GM19463 (cell line): ENCODE measurements around the gene CCDC197.
A peak's percentile ranks its signal among the peaks of the same experiment; 100 is the strongest.

Source experiments
- ATAC-seq: cut with Tn5 transposase; IDR thresholded peaks from one replicate; pipeline ENCODE4 v1.9.1; 2021; ENCODE audit warnings: mild to moderate bottlenecking, moderate library complexity; ENCODE audit not compliant: unreplicated experiment

Gene CCDC197

DNA sequence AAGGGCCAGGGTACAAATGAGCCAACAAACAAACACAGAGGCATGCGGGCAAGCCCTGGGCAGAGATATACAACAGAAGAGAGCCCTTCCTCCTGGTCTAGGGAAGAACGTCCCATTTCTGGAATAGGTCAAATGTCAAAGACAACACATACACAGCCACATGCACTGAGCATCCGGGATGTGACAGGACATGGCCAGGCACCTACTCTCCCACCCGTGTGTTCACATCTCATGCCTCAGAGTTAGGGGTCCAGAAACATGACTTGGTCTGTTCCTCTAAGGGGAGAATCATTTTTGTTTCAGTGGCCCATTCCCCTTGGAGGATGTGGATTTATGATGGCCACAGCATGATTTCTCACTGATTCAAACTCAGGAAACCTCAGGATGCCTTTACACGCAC lies 19.9 kb upstream of the CCDC197 start:
- no peak for ATAC-seq

DNA sequence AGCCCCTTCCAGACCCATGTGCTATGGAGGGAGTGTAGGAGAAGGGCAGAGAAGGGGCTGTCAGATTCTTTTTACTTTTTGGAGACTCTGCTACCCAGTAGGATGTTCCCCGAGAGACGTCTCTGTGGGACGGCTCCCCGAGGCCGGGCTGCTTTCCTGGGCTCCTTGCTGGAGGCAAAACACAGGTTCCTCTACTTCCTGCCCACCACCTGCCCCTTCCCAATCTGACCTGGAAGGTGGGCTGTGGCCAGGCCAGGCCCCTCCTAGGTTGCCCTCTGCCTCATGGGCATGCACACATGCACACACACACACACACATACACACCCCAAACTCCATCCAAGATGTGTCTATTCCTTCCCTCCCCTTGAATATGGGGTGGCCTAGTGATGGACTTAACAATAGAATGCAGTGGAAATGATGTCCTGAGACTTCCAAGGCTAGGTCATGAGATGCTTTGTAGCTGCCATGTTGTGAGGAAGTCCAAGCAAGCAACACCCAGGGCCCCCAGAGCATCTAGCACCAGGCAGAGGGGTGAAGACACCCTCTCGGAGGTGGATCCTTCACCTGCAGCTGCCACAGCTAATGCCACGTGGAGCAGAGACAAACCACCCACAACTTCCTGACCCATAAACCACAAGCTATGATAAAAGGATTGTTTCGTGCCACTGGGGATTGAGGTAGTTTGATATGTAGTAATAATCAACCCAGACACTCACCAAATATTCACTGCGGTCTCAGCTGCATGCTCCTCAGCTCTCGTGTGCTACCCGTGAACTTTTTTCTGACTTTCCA lies 19.1 kb upstream of the CCDC197 start:
- peak; percentile 41 for ATAC-seq

DNA sequence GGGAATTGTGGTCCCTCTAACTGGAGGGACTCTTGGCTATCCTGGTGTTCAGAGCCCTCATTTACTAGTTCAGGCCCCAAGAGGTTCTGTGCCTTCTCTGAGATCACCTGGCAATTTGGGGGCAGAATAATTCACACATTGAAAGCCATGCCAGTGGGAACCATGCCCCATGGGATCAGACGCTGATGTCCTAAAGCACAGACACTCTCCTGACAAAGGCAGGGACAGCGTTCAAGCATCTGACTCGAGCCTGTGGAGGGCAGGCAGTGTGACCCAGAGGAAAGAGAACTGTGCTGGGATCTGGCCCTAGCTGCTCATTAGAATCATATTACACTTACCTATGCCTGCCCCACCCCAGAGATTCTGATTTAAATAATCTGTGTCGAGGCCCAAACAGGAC lies 18.4 kb upstream of the CCDC197 start:
- no peak for ATAC-seq

DNA sequence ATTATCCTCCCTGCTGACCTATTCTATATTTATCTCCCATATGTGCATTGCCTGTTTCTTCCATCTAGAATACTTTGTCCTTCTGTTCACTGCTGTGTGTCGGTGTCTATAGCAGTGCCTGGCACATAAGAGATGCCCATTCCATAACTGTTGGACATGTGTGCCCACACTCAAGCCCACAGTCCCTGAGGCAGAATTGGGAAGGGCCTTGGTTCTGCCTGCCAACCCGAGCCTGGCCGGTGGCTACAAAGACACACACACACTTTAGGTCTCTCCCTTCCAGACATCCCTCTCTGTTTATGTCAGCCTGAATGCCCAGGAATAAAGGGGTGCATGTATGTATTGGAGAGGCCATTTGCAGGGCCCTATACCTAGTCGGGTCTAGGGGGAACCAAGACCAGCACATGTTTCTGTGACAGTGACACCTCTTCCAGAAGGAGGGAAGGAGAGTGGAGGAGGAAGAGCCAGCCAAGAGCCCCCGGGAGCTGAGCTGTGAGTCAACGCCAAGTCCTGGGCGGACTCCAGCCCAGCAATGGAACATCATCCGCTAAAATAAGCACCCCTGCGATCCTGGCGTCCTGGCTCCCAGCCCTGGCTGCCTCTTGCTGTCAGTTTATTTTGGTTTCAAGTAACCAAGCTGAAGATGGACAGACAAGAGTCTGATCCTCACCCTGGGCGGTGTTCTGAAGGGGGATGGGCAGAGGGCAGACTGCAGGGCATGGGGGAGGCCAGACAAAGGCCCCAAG lies 16.5 kb upstream of the CCDC197 start:
- no peak for ATAC-seq

DNA sequence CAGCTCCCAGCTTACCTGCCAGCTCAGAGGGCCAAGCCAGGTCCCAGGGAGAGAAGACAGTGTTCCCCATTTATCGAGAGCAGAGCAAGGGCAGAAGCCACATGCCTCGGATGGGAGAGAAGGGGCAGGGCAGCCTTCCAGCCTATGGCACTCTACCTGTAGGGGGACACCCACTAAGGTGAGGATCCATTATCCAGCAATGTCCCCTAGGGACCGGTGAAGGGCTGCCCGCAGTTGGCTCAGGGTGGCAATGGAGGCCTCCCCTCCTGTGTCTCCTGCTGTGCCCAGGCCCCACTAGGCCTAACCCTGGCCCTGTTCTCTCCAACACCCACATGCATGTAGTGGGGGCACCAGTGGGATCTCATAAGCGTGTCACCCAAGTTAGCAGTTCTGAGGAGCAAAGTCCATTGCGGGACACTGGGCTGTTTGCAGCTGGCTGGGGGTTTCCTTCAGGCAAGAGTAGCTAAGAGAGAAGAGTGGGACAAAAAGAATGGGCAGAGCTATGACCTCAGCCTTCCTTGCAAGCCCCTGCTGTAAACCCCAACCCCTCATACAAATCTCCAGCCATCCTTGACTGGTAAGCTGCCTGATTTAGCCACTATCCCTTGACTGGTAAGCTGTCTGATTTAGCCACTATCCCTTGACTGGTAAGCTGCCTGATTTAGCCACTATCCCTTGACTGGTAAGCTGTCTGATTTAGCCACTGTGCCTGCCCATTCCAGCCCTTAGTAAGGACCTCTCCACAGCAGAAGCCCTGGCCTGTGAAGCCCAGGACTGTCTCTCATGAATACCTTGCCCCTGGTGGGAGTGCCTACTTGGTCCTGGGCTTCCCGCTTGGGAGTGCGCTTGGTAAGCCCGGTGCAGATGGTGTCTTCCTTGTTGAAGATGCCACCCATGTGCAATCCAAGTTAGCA lies 15.5 kb upstream of the CCDC197 start:
- no peak for ATAC-seq

DNA sequence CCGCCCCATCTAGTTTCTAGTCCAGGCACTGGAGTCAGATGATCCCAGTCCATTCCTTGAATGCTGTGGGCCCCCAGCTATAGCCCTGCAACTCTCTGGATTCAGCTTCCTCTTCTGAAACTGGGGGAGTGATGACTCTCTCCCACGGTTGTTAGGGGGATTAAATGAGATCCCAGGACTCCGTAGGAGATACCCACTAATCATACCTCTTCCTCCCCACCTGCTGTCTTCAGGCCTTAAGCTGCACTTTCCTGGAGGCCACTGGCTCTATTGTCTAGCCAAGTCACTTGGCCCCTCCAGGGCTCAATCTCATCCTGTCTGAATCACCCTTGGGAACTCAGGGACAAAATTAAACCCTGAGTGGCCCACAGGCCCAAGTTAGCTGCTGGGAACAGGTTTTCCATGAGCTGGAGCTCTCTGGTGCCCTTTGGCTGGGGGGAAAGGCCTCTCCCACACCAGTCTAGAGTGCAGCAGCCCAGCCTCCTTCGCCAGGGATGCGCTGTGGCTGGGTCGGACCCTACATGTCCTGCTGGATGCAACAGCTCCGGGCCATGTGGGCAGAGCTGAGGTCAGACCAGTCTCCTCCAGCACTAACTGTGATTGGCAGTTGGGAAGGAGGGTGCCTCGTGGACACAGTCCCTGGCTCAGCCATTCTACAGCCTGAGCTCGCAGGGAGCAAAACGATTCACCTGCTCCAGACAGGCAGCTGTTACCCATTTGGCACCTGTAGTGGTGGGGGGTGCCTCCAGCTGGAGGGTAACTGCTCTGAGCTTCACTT lies 14.7 kb upstream of the CCDC197 start:
- ATAC-seq, result no peak

DNA sequence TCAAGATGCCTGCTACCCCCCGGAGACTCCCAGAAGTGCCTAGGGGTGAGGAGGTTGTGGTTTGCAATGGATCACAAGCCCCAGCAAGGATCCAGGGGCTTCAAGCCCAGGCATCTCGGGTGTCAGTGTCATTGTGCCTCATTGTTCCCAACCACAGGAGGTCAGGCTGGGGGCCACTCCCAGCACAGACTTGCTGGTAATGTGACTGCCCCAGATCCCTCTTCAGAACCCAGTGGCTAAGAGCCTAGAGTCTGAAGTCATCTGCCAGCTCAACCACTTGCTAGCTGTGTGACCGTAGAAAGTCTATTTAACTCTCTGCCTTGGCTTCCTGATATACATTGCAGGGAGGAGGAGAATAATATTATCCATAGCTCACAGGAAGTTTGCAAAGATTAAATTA lies 13.0 kb upstream of the CCDC197 start:
- no peak for ATAC-seq

DNA sequence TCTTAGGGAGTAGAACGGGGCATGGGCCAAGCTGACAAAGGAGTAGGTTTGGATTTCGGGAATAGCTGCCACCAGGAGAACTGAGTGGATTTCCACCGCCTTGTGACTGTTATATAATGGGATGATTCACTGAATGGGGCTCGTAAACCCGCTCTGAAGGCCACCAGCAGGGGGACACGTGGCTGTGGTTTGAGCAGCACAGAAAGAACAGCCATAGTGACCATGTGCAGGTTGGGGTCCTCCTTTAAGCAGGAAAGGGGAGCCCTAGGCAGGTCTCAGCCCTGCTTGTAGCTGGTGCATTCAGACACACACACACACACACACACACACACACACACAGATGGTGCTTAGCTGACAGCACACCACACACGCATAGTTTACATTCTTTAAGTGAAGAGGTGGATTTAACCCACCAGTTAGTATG lies 12.1 kb upstream of the CCDC197 start:
- ATAC-seq, result no peak

DNA sequence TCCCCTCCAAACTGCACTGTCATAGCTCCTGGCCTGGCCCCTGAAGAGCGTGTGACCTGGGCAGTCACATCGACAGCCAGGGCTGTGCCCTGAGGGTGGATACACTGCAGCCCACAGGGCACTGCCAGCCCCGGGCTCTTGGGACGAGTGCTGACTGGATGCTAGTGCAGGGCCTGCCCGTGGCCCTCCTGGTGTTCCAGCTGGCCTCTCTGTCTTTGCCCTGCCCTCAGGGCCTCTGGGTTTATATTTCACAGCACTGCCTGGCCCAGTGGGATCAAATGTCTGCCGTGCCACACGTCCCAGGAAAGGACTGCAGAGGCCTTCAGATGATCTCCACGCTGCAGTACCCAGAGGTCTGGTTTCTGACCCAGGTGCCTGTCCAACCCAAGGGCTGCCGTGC lies 10.1 kb upstream of the CCDC197 start:
- no peak for ATAC-seq

DNA sequence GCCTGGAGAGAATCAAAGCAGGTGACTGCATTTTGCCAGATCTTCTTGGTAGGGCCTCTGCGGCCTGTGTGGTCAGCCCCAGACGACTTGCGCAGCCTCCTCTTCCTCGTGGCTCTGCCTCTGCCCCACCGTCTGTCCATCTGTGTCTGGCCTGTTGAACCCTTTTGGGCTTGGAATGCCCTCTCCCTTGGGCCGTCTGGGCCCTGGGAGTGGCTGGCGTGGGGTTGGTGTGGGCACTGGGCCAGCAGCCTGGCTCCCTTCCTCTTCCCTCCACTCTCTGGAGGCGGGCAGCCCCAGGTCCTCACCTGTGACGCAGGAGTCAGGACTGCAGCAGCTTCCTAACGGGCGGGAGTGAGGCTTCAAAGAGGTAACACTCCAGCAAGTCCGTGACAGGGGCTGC lies 9.7 kb upstream of the CCDC197 start:
- ATAC-seq, result no peak

DNA sequence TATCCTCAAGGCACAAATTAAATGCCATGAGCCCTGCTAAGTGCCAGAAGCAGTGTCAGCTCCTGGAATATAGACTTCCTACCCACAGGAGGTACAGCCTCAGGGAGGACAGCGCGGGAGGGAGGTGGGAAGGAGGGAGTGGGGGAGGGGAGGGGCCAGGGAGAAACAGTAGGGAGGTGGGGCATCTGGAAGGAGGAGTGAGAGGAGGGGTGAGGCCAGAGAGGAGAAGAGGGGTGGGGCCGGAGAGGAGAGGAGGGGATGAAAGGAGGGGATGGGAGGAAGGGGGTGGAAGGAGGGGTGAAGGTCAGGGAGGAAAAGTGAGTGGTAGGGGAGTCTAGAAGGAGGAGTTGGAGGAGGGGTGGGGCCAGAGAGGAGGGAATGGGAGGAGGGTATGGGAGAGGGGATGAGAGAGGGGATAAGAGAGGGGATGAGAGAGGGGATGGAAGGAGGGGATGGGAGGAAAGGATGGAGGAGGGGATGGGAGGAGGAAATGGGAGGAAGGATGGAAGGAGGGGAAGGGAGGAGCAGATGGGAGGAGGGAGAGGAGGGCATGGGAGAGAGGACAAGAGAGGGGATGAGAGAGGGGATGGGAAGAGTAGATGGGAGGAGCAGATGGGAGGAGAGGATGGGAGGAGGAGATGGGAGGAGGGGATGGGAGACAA lies 9.2 kb upstream of the CCDC197 start:
- ATAC-seq, result no peak

DNA sequence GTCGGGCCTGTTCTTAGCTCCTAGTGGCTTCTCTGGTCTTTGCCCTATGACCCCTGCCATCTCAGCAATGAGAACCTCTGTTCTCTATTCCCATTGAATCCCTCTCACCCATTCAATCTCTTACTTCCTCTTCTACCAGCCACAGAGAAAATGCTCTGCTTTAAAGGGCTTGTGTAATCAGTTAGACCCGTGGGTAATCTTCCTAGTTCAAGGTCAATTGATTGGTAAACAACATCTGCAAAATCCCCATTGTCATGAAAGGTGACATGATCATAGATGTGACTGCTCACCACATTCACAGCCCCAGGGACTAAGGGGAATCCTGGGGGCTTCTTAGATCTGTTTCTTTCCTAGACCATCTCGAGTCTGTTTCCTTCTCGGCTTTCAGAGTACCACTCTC lies 7.2 kb upstream of the CCDC197 start:
- peak; percentile 67 for ATAC-seq

DNA sequence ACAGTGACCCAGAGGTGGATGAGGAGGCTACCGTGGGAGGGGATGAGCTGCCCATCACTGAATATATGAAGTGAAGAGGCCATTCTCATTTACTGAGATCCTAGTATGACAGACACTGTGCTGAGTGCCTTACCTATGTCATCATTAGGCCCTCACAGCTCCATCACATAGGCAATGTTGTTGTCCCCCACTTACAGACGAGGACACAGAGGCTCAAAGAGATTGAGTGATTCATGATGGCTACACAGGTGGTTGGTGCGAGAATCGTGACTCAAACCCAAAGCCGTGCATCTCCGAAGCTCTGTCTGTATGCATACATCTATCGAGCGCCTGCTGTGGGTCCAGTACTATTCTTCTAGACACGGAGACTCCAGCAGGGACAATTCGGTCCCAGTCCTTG lies 5.9 kb upstream of the CCDC197 start:
- no peak for ATAC-seq

DNA sequence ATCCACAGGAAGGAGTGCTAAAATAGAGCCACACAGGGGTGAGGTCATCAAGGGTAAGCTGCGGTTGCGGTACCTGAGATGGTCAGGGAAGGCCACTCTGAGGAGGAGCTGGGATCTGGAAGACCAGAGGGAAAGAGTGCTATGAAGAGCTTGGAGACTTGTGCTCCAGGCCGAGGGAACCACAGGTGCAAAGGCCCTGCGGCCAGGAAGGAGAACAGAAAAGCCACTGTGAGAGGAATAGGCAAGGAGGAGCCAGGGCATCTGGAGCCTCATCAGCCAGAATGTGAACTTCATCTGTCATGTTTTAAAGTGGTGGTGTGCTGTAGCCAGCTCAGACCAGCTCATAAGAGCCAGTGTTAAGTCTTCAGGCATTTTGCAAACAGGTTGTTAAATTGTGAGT lies 5.5 kb upstream of the CCDC197 start:
- no peak for ATAC-seq

DNA sequence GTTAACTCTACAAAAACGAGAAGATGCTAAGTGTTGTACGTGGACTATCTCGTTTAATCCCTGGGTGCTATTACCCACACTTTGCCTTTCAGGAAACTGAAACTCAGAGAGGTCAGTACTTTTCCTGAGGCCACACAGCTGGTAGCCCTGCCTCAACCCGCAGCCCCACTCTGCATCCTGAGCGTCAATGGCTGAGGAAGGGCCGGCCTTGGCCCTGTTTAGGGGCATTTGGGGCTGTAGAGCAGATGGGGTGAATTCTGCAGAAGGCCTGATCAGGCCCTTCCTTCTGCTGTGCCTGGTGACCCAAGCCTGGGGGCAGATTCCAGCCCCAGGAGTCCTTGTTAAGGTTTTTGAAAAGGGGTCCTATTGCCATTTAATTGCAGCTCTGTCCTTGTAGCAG lies 3.7 kb upstream of the CCDC197 start:
- ATAC-seq, result no peak

DNA sequence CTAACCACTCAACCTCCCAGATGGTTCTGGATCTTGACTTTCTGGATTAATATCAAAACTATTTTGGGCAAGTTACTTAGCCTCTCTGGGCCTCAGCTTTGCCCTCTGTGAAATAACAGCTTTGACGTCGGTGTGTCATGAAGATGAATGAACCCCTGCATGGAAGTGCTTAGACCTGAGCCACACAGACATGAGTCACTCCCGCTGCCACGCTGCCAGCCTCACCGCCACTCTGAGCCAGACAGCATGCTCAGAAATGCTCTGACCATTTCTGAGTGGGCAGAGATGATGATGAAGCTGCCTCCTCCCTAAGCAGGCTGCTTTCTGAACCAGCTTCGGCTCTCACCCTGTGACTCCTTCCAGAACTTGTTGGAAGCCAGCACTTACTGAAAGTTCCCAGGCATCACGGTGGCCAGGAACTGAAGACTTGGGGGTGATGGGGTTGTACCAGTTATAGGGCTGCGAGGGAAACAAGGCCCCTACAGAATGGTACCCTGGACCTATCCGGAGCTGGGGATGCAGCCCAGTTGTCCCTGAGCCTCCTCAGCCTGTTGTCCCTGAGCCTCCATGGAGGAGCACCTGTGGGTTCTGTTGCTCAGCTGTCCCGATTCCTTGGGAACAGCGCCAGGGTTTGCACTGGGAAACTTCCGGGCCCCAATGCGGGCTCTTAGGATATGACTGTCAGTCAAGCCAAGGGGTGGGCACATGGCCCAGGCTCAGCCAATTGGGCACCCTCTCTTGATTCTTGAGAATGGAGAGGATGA lies 2.0 kb upstream of the CCDC197 start:
- ATAC-seq, result no peak

DNA sequence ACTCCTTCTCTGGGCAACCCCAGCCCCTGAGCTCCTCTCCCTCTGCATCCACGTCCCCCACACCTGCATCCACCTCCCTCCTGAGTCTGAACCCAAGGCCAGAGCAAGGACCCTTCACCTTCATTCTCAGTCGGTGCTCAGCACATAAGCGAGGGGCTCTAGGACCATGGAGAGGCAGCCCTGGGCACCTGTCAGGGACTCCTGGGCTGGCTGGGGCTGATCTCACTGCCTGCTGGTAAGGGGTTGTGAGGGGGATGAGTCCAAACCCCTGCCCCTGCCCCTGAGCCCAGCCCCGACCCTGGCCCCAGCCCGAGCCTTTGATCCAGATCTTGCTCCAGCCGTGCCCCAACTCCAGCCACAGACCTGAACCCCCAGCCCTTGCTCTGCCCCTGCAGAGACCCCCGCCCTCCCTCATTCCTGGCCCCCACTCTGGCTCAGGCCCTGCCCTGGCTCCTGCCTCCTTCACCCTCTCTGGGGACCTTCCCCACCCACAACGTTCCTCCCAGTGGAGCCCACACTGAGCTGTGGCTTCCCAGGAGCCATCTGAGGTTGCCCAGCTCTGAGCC lies 888 bp upstream of the CCDC197 start:
- ATAC-seq, result no peak

DNA sequence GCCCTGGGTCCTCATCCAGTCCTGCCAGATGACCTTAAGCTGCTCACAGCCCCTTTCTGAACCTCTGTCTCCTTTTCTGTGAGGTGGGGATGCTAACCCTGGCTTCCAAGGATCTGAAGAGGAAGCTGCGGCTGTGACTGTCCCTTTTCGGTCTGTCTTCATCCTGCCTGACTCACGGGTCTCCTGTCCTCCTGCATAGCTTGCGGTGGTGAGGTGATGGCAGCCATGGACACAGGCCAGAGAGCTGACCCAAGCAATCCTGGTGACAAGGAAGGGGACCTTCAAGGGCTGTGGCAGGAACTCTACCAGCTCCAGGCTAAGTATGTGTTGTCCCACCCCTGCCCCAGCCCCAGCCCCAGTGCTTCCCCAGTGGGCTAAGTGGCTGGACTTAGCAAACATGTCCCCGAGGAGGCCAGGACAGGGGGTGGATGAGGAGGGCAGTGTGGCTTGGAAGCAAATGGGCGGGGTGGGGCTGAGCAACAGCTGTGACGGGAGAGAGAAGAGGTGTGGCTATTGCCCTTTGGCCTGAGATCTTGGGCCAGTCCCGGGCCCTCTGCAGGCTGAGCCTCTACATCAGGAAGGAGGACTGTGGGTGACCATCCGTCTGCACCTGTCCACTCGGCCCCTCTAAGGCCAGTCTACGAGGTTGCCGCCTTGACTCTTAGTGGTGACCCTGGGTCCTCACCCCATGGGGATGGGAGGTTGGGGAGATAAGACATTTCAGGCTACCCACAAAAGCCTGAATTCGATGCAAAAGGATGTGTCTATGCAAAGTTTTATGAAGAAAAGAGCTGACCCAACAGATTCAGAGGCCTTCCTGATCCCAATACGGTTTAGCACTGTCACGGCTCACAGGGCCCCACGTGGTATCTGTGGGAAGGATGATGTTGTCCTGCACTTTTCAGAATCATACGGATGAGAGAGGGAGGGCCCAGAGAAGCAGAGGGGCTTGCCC lies 1.1 kb downstream of the CCDC197 start:
- ATAC-seq, result no peak
